Thyroid gland (tissue), 4 donors: ENCODE data around the gene NMRK2. TPM values are rescaled to one million over a fixed set of nuclear protein-coding genes. Genes with fewer than 3 reads are reported as not detected.
A peak's percentile ranks its signal among the peaks of the same experiment; 100 is the strongest.

ENCODE experiments used
- DNase-seq, 2 donors: peaks; one replicate each; pipeline ENCODE4 v3.0.0-alpha.2; 2019
- H3K27ac ChIP-seq, 3 donors: fragments of 200-600 bp; sonication (generic); 1 replicate in 2 of 3; 2 replicates in 1 of 3; pipeline ENCODE4 v1.5.1; 2016 to 2019; ENCODE audit warnings: mild to moderate bottlenecking in 1 of 3, moderate library complexity in 1 of 3
- H3K27me3 ChIP-seq: fragments of 200-600 bp; sonication (generic); one replicate; pipeline ENCODE4 v1.5.1; 2019
- H3K36me3 ChIP-seq, 2 donors: fragments of 200-600 bp; sonication (generic); one replicate each; pipeline ENCODE4 v1.5.1; 2016 to 2019
- H3K4me1 ChIP-seq, 2 donors: fragments of 200-600 bp; sonication (generic); one replicate each; pipeline ENCODE4 v1.5.1; 2017 to 2019
- H3K4me3 ChIP-seq, 3 donors: fragments of 200-600 bp; sonication (generic); replicated peaks in 1 of 3; 1 replicate in 2 of 3; 2 replicates in 1 of 3; pipeline ENCODE4 v1.5.1; 2016; ENCODE audit warnings: mild to moderate bottlenecking in 1 of 3
- H3K9me3 ChIP-seq: fragments of 200-600 bp; sonication (generic); one replicate; pipeline ENCODE4 v1.5.1; 2017
- POLR2A ChIP-seq, 2 donors: fragments of 450-650 bp; IDR thresholded peaks; one replicate each; pipeline ENCODE4 v1.6.1; 2017; ENCODE audit warnings: antibody characterized with exemption in 2 of 2, mild to moderate bottlenecking in 2 of 2, moderate library complexity in 1 of 2
- WGBS, 2 donors: methylation state at CpG; one replicate each; pipeline ENCODE4 v1.1.5; 2017; 5-methylcytosine and 5-hydroxymethylcytosine counted together
- intact Hi-C: fragments of 100-400 bp; cut with DNase I; formaldehyde crosslinking; loops from one replicate; pipeline ENCODE4 v1.15.1; 2023
- total RNA-seq, 4 donors: library from RNA; depleted of rRNA; stranded (reverse); fragments of >200 nt; gene quantifications; one replicate each; pipeline ENCODE4 v1.2.3, GENCODE V29; 2016
- TF ChIP-seq, protein P1 (sequence below), 6 experiments: fragments of 200-600 bp in 3 of 6; fragments of 450-650 bp in 3 of 6; sonication (generic) in 3 of 6; IDR thresholded peaks; one replicate each; pipeline ENCODE4 v1.5.1; 2016 to 2019; ENCODE audit warnings: antibody characterized with exemption in 6 of 6, mild to moderate bottlenecking in 2 of 6, inconsistent platforms in 1 of 6, moderate library complexity in 1 of 6

NMRK2 gene
- total RNA-seq, 4 donors from 2014 or later = not detected

DNA sequence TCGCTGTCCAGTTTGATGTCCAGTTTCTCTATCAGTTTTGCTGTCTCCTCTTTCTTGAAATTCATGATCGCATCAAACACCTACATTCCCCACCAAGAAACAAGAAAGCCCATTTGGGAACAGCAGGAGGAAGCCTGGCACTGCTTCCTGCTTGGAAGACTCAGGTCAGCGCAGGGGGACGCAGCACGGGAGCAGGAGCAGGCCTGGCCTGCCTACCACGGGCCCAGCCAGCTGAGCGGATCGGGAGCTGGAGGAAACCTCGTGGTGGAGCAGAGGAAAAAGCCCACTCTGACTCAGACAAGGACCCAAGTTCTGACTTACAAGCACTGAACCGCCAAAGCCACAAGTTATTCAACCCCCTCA is 48.5 kb downstream of the NMRK2 start:
- Histone ChIP-seq H3K4me3 (no peak overlapping the region), H3K27ac (no peak overlapping the region), H3K4me1 (peaks cover 18 to 22% of the 10 kb centered on the region in 2 donors), H3K9me3 (no peaks in the 10 kb centered on the region), H3K27me3 (no peaks in the 10 kb centered on the region), H3K36me3 (peaks cover 78 to 79% of the 10 kb centered on the region in 2 donors)
- WGBS, 2 donors = 90 to 97% methylated on average over 10 of the region's 10 CpGs
- intact Hi-C loops = loop anchor here (10.0 kb wide), 1 partner anchor 203 kb away; the partner anchor contains the start of genes ANKRD24 and SIRT6
- no peak for DNase-seq
- TF ChIP-seq, protein P1, sequence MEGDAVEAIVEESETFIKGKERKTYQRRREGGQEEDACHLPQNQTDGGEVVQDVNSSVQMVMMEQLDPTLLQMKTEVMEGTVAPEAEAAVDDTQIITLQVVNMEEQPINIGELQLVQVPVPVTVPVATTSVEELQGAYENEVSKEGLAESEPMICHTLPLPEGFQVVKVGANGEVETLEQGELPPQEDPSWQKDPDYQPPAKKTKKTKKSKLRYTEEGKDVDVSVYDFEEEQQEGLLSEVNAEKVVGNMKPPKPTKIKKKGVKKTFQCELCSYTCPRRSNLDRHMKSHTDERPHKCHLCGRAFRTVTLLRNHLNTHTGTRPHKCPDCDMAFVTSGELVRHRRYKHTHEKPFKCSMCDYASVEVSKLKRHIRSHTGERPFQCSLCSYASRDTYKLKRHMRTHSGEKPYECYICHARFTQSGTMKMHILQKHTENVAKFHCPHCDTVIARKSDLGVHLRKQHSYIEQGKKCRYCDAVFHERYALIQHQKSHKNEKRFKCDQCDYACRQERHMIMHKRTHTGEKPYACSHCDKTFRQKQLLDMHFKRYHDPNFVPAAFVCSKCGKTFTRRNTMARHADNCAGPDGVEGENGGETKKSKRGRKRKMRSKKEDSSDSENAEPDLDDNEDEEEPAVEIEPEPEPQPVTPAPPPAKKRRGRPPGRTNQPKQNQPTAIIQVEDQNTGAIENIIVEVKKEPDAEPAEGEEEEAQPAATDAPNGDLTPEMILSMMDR (IDR thresholded peaks at IDR 0.05) = no peak
- TF ChIP-seq POLR2A (IDR thresholded peaks at IDR 0.05) = no peak

- no peak for DNase-seq
- Histone ChIP-seq H3K4me1 (peaks cover 24 to 29% of the 10 kb centered on the region in 2 donors), H3K27ac (no peak overlapping the region), H3K27me3 (no peaks in the 10 kb centered on the region), H3K9me3 (no peaks in the 10 kb centered on the region), H3K36me3 (peaks cover 71 to 72% of the 10 kb centered on the region in 2 donors), H3K4me3 (no peak overlapping the region)
- no peak for TF ChIP-seq POLR2A (IDR thresholded peaks at IDR 0.05)
- TF ChIP-seq, protein P1 (IDR thresholded peaks at IDR 0.05) = no peak
- WGBS, 2 donors = 92 to 93% methylated on average over 35 to 38 of the region's 39 CpGs
- intact Hi-C loops = loop anchor here (10.0 kb wide), 1 partner anchor 203 kb away; the partner anchor contains the start of genes ANKRD24 and SIRT6
These were observed 49.1 kb downstream of the NMRK2 start for GRCh38 chr19:3981736-3982681.

DNA sequence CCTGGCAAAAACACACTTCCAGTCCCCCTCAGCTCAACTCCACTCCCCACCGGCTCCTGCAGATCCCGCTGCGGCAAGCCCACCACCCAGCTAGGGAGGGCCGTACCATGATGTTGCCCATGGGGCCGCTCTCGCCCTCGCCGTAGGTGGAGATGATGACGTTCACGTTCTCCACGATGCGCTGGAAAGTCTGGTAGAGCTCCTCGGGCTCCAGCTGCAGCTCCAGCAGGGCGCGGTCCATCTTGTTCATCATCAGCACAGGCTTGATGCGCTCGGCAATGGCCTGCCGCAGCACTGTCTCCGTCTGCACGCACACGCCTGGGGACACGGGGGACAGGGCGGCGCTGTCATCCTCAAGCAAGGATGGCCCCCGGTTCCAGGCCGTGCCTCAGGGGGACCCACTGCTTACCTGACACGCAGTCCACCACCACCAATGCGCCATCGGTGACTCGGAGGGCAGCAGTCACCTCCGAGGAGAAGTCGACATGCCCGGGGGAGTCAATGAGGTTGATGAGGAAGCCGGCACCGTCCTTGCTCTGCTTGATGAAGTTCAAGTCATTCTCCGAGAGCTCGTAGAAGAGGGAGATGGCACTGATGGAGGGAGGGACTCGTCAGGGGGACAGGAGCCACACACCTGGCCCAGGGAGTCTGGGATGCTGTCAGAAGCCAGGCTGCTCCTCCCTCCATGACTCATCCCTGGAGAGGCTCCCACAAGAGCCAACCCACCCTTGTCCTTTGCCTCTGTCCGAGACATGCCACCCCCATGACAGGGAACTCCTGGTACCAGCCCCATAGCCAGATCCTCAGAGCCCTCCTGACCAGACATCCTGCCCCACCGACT is 50.1 kb downstream of the NMRK2 start:
- intact Hi-C loops = loop anchor here (10.0 kb wide), 1 partner anchor 202 kb away; the partner anchor contains the start of genes ANKRD24 and SIRT6
- Histone ChIP-seq H3K27ac (peak overlapping the region in 1 of 3 donors; percentile 98), H3K4me1 (peaks cover 24 to 36% of the 10 kb centered on the region in 2 donors), H3K4me3 (no peak overlapping the region), H3K9me3 (no peaks in the 10 kb centered on the region), H3K36me3 (peaks cover 62 to 63% of the 10 kb centered on the region in 2 donors), H3K27me3 (no peaks in the 10 kb centered on the region)
- no peak for DNase-seq
- TF ChIP-seq, protein P1 (IDR thresholded peaks at IDR 0.05) = no peak
- no peak for TF ChIP-seq POLR2A (IDR thresholded peaks at IDR 0.05)
- 93 to 94% methylated on average over 17 to 39 of the region's 40 CpGs for WGBS, 2 donors

- Histone ChIP-seq H3K9me3 (no peaks in the 10 kb centered on the region), H3K36me3 (peaks cover 56 to 57% of the 10 kb centered on the region in 2 donors), H3K27me3 (no peaks in the 10 kb centered on the region), H3K4me1 (peaks cover 24 to 40% of the 10 kb centered on the region in 2 donors), H3K27ac (peak overlapping the region in 1 of 3 donors; percentile 98), H3K4me3 (peak overlapping the region in 2 of 3 donors; percentile 74 to 85)
- TF ChIP-seq, protein P1 (IDR thresholded peaks at IDR 0.05) = no peak
- TF ChIP-seq POLR2A (IDR thresholded peaks at IDR 0.05) = no peak
- WGBS, 2 donors = 71 to 78% methylated on average over 7 of the region's 7 CpGs
- no peak for DNase-seq
- intact Hi-C loops = loop anchor here (10.0 kb wide), 1 partner anchor 201 kb away; the partner anchor contains the start of genes ANKRD24 and SIRT6
These were observed 50.7 kb downstream of the NMRK2 start for GRCh38 chr19:3983542-3983914.
